Cardiac atrium fibroblast (primary cell): ENCODE measurements around the gene FCHO2. TPM values are rescaled to one million over a fixed set of nuclear protein-coding genes. Genes with fewer than 3 reads are reported as not detected.

Experiments
- total RNA-seq: library from RNA; depleted of rRNA; stranded (reverse); fragments of >200 nt; gene quantifications from 2 replicates; pipeline ENCODE4 v1.2.3, GENCODE V29; 2015

The FCHO2 gene, protein sequence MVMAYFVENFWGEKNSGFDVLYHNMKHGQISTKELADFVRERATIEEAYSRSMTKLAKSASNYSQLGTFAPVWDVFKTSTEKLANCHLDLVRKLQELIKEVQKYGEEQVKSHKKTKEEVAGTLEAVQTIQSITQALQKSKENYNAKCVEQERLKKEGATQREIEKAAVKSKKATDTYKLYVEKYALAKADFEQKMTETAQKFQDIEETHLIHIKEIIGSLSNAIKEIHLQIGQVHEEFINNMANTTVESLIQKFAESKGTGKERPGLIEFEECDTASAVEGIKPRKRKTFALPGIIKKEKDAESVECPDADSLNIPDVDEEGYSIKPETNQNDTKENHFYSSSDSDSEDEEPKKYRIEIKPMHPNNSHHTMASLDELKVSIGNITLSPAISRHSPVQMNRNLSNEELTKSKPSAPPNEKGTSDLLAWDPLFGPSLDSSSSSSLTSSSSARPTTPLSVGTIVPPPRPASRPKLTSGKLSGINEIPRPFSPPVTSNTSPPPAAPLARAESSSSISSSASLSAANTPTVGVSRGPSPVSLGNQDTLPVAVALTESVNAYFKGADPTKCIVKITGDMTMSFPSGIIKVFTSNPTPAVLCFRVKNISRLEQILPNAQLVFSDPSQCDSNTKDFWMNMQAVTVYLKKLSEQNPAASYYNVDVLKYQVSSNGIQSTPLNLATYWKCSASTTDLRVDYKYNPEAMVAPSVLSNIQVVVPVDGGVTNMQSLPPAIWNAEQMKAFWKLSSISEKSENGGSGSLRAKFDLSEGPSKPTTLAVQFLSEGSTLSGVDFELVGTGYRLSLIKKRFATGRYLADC
- 7.4 and 8.4 TPM in 2 replicates for total RNA-seq

DNA sequence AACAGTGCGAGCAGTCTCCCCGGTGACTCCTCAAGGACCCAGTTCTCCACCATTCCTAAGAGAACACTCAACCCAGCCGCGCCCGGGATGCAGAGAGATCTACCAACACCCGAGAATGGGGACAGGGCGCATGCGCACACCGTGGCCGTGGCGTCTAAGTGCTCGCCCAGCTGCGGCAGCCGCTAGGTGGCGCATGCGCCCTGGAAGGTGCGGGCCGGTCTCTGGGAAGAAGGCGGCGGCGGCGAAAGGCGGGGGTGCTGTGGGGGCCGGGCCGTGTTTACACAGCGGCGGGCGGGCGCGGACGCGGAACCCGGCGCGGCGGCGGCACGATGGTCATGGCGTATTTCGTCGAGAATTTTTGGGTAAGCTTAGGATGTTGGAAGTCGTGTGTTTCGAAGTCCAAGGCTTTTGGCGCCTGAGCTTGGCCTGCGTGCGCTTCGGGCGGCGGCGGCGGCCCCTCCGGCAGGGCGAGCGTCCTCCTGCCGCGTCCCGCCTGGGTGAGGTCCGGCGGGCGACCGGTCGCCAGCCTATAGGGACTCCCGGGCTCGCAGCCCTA lies at the start of gene FCHO2:
FCHO2 (plus strand) TSS at position 274 of the 556 bp plus-strand sequence; CDS start at position 330, 56 bp downstream.

GRCh38 chr5:73120222-73121118 lies 164.6 kb downstream of the FCHO2 start, which contains the start of gene TMEM171:
TMEM171 (plus strand) TSS chr5:73120575; CDS start chr5:73123374, 2,799 bp downstream.

Other genes starting within 250 kb of the FCHO2 start
- gene TNPO1, start 139.4 kb upstream of the FCHO2 start, total RNA-seq: 147 and 188 TPM in 2 replicates
- gene TMEM171, start 164.5 kb downstream of the FCHO2 start, total RNA-seq: 9.9 and 12.5 TPM in 2 replicates
- gene TMEM174, start 217.2 kb downstream of the FCHO2 start, total RNA-seq: not detected in 2 replicates